NCI-H2081 treated with DMSO at 0.1 percent for 48 hours (cell line): ENCODE measurements around the gene NOVA1.
"Not testable (repeated sequence)": the region's sequence is repeated elsewhere in the genome, so short reads cannot be mapped to it uniquely, and the experiment has no call there.

Experiments
- DNase-seq: peaks from one replicate; lab custom pipeline; 2025; lab: John Stamatoyannopoulos, UW

Gene NOVA1

GRCh38 chr14:26597589-26598080, at the start of gene NOVA1:
TSS of gene NOVA1 (minus strand) at chr14:26598033. CDS start at chr14:26597436, 597 bp downstream.
- no peak for DNase-seq

GRCh38 chr14:26645057-26645456, 47.2 kb upstream of the NOVA1 start:
- DNase-seq, result not testable (repeated sequence)

- DNase-seq, result no peak
Observed at GRCh38 chr14:26636561-26636960, 38.7 kb upstream of the NOVA1 start.

- DNase-seq, result not testable (repeated sequence)
Observed at GRCh38 chr14:26634946-26635345, 37.1 kb upstream of the NOVA1 start.

- DNase-seq, result no peak
Observed at GRCh38 chr14:26626256-26626655, 28.4 kb upstream of the NOVA1 start.

GRCh38 chr14:26622611-26623010, 24.8 kb upstream of the NOVA1 start:
- no peak for DNase-seq

GRCh38 chr14:26621807-26622560, 24.2 kb upstream of the NOVA1 start:
- no peak for DNase-seq

GRCh38 chr14:26621364-26621763, 23.5 kb upstream of the NOVA1 start:
- DNase-seq, result no peak

- DNase-seq, result no peak
Observed at GRCh38 chr14:26611259-26611658, 13.4 kb upstream of the NOVA1 start.

GRCh38 chr14:26606729-26607312, 9.0 kb upstream of the NOVA1 start:
- no peak for DNase-seq

GRCh38 chr14:26605602-26606001, 7.8 kb upstream of the NOVA1 start:
- no peak for DNase-seq

GRCh38 chr14:26602902-26603301, 5.1 kb upstream of the NOVA1 start:
- DNase-seq, result no peak

- no peak for DNase-seq
Observed at GRCh38 chr14:26601856-26602255, 4.0 kb upstream of the NOVA1 start.

GRCh38 chr14:26599291-26599690, 1.5 kb upstream of the NOVA1 start:
- no peak for DNase-seq

- DNase-seq, result no peak
Observed at GRCh38 chr14:26598672-26599131, 869 bp upstream of the NOVA1 start.

- DNase-seq, result peak; percentile 66
Observed at GRCh38 chr14:26598081-26598671, 343 bp upstream of the NOVA1 start.

GRCh38 chr14:26597071-26597588, 703 bp downstream of the NOVA1 start:
- DNase-seq, result no peak

- DNase-seq, result no peak
Observed at GRCh38 chr14:26596543-26597061, 1.2 kb downstream of the NOVA1 start.

- no peak for DNase-seq
Observed at GRCh38 chr14:26595926-26596542, 1.8 kb downstream of the NOVA1 start.

GRCh38 chr14:26594756-26595545, 2.9 kb downstream of the NOVA1 start:
- no peak for DNase-seq

GRCh38 chr14:26594148-26594547, 3.7 kb downstream of the NOVA1 start:
- DNase-seq, result no peak
